ENCODE data around the gene OR4F17.
"Not testable (repeated sequence)": the region's sequence is repeated elsewhere in the genome, so short reads cannot be mapped to it uniquely, and the experiment has no call there.

Gene OR4F17

GRCh38 chr19:106804-107203 lies at the start of gene OR4F17:
OR4F17 (plus strand) TSS chr19:107104; CDS start chr19:110679, 3,575 bp downstream.
- DNase-seq (ENCODE audit: low read depth in 2 of 3, low spot score in 1 of 3), result not testable (repeated sequence)

- peak in 2 of 3 donors; percentile 13 to 34 for DNase-seq (ENCODE audit: low read depth in 2 of 3, low spot score in 1 of 3)
Measured at GRCh38 chr19:70793-71192, 36.1 kb upstream of the OR4F17 start.

GRCh38 chr19:82864-83263 lies 24.0 kb upstream of the OR4F17 start:
- DNase-seq (ENCODE audit: low read depth in 2 of 3, low spot score in 1 of 3), result not testable (repeated sequence)

GRCh38 chr19:83626-84025 lies 23.3 kb upstream of the OR4F17 start:
- DNase-seq (ENCODE audit: low read depth in 2 of 3, low spot score in 1 of 3), result not testable (repeated sequence)

GRCh38 chr19:90678-91077 lies 16.2 kb upstream of the OR4F17 start:
- DNase-seq (ENCODE audit: low read depth in 2 of 3, low spot score in 1 of 3), result not testable (repeated sequence)

- DNase-seq (ENCODE audit: low read depth in 2 of 3, low spot score in 1 of 3), result not testable (repeated sequence)
Measured at GRCh38 chr19:94794-95193, 12.1 kb upstream of the OR4F17 start.

- DNase-seq (ENCODE audit: low read depth in 2 of 3, low spot score in 1 of 3), result not testable (repeated sequence)
Measured at GRCh38 chr19:97647-98046, 9.3 kb upstream of the OR4F17 start.

- DNase-seq (ENCODE audit: low read depth in 2 of 3, low spot score in 1 of 3), result not testable (repeated sequence)
Measured at GRCh38 chr19:120443-121140, 13.7 kb downstream of the OR4F17 start.
